HepG2 (cell line): Measurements from ENCODE around the gene ZNF839. TPM values are rescaled to one million over a fixed set of nuclear protein-coding genes. Genes with fewer than 3 reads are reported as not detected.

Source experiments
- CHCHD3 ChIP-seq: sonication (generic); formaldehyde crosslinking; IDR thresholded peaks from 2 replicates; pipeline ENCODE4 v1.8.0; 2022; ENCODE audit warnings: mild to moderate bottlenecking, missing genetic modification reagents, moderate library complexity
- ERF ChIP-seq: IDR thresholded peaks from 2 replicates; pipeline ENCODE4 v1.6.1; 2018; ENCODE audit warnings: missing biosample characterization, missing genetic modification reagents
- ESRRA ChIP-seq: sonication (generic); formaldehyde crosslinking; IDR thresholded peaks from 2 replicates; pipeline ENCODE4 v1.5.1; 2020; ENCODE audit warnings: mild to moderate bottlenecking, low read depth, missing genetic modification reagents
- FOXO1 ChIP-seq: sonication (generic); formaldehyde crosslinking; IDR thresholded peaks from 2 replicates; pipeline ENCODE4 v1.4.0; 2020; ENCODE audit warnings: missing genetic modification reagents
- GFI1 ChIP-seq: sonication (generic); formaldehyde crosslinking; IDR thresholded peaks from 2 replicates; pipeline ENCODE4 v1.5.0; 2020; ENCODE audit warnings: missing genetic modification reagents, mild to moderate bottlenecking, borderline replicate concordance
- HNRNPUL1 ChIP-seq: fragments of 200-400 bp; formaldehyde crosslinking; IDR thresholded peaks from 2 replicates; pipeline ENCODE4 v1.6.1; 2017; ENCODE audit warnings: low read depth, mild to moderate bottlenecking, low read length, moderate library complexity
- KDM6A ChIP-seq: IDR thresholded peaks from 2 replicates; pipeline ENCODE4 v1.6.1; 2016; ENCODE audit warnings: low read depth
- KLF11 ChIP-seq: IDR thresholded peaks from 2 replicates; pipeline ENCODE4 v1.6.1; 2016; ENCODE audit warnings: missing compliant biosample characterization
- MED1 ChIP-seq: sonication (generic); formaldehyde crosslinking; IDR thresholded peaks from 2 replicates; pipeline ENCODE4 v1.4.0; 2020; ENCODE audit warnings: missing genetic modification reagents
- MYNN ChIP-seq: sonication (generic); formaldehyde crosslinking; IDR thresholded peaks from 2 replicates; pipeline ENCODE4 v1.4.0; 2020; ENCODE audit warnings: mild to moderate bottlenecking, low read depth, missing genetic modification reagents
- NONO ChIP-seq, 2 experiments: fragments of 450-650 bp in 1 of 2; sonication (generic) in 1 of 2; formaldehyde crosslinking in 1 of 2; IDR thresholded peaks in 1 of 2; conservative IDR thresholded peaks in 1 of 2; 2 replicates each; pipeline versions ENCODE4 v1.6.1 to v1.8.0; 2017 to 2022; ENCODE audit warnings: mild to moderate bottlenecking in 1 of 2, missing genetic modification reagents in 1 of 2, moderate library complexity in 1 of 2
- POLR2A ChIP-seq, 2 experiments: IDR thresholded peaks; 2 replicates each; pipeline ENCODE4 v1.6.1; 2011; ENCODE audit warnings: low read depth in 2 of 2, low read length in 2 of 2, mild to moderate bottlenecking in 1 of 2, moderate library complexity in 1 of 2; ENCODE audit not compliant: insufficient read depth in 1 of 2
- TCF12 ChIP-seq, 2 experiments: fragments of 450-650 bp in 1 of 2; sonication (generic) in 1 of 2; formaldehyde crosslinking in 1 of 2; IDR thresholded peaks; 2 replicates each; pipeline versions ENCODE4 v1.6.1 to v1.8.0; 2017 to 2022; ENCODE audit warnings: antibody characterized with exemption in 1 of 2, mild to moderate bottlenecking in 1 of 2, missing genetic modification reagents in 1 of 2, moderate library complexity in 1 of 2
- U2AF1 ChIP-seq: fragments of 200-400 bp; formaldehyde crosslinking; optimal IDR thresholded peaks from 2 replicates; pipeline ENCODE3; 2017; ENCODE audit warnings: mild to moderate bottlenecking, low read depth, low read length
- YEATS2 ChIP-seq: sonication (generic); formaldehyde crosslinking; IDR thresholded peaks from 2 replicates; pipeline ENCODE4 v1.4.0; 2020; ENCODE audit warnings: missing genetic modification reagents, borderline replicate concordance
- ZNF180 ChIP-seq: sonication (generic); formaldehyde crosslinking; IDR thresholded peaks from 2 replicates; pipeline ENCODE4 v1.4.0; 2020; ENCODE audit warnings: low read depth, missing genetic modification reagents, borderline replicate concordance
- ZNF460 ChIP-seq: sonication (generic); formaldehyde crosslinking; IDR thresholded peaks from 2 replicates; pipeline ENCODE4 v1.5.1; 2020; ENCODE audit warnings: missing genetic modification reagents, mild to moderate bottlenecking, borderline replicate concordance
- polyA plus RNA-seq, 8 experiments: library from polyadenylated mRNA; depleted of rRNA in 3 of 8; stranded (reverse) in 7 of 8; unstranded in 1 of 8; fragments of >200 nt; fragmentation: Illumina TruSeq in 4 of 8; extraction: Trizol in 4 of 8; gene quantifications; 2 replicates each; pipeline versions ENCODE4 v1.2.1 to v1.2.3, GENCODE V29; 2011 to 2016; ENCODE audit warnings: low read depth in 4 of 8, missing spikeins in 1 of 8, mixed read lengths in 1 of 8; ENCODE audit not compliant: insufficient read depth in 1 of 8
- total RNA-seq, 5 experiments: library from RNA; depleted of rRNA; stranded (reverse); fragments of >200 nt; fragmentation: Illumina TruSeq; extraction: Trizol; gene quantifications; 2 replicates each; pipeline ENCODE4 v1.2.3, GENCODE V29; 2016; ENCODE audit warnings: low read depth in 1 of 5
- TF ChIP-seq, protein P1 (sequence below), 2 experiments: sonication (generic) in 1 of 2; formaldehyde crosslinking in 1 of 2; IDR thresholded peaks; 2 replicates each; pipeline versions ENCODE4 v1.5.1 to v1.6.1; 2011 to 2020; ENCODE audit warnings: borderline replicate concordance in 1 of 2, low read depth in 1 of 2, low read length in 1 of 2, mild to moderate bottlenecking in 1 of 2, missing genetic modification reagents in 1 of 2, moderate library complexity in 1 of 2
- TF ChIP-seq, protein P2 (sequence below): sonication (generic); formaldehyde crosslinking; IDR thresholded peaks from 2 replicates; pipeline ENCODE4 v1.5.0; 2020; ENCODE audit warnings: missing genetic modification reagents
- TF ChIP-seq, protein P3 (sequence below): IDR thresholded peaks from 2 replicates; pipeline ENCODE4 v1.6.1; 2016; ENCODE audit warnings: low read depth, borderline replicate concordance
- TF ChIP-seq, protein P4 (sequence below): sonication (generic); formaldehyde crosslinking; conservative IDR thresholded peaks from 2 replicates; pipeline ENCODE4 v1.8.0; 2022; ENCODE audit warnings: mild to moderate bottlenecking, moderate library complexity, missing genetic modification reagents
- TF ChIP-seq, protein P5 (sequence below): sonication (generic); formaldehyde crosslinking; IDR thresholded peaks from 2 replicates; pipeline ENCODE4 v1.5.1; 2020; ENCODE audit warnings: missing genetic modification reagents, mild to moderate bottlenecking, borderline replicate concordance

The ZNF839 gene
- total and polyA plus RNA-seq, 2 of the 13 experiments (the other 11 are each of a cell fraction or from before 2014, with no cell fraction given) = 11.1 to 12.8 TPM

DNA sequence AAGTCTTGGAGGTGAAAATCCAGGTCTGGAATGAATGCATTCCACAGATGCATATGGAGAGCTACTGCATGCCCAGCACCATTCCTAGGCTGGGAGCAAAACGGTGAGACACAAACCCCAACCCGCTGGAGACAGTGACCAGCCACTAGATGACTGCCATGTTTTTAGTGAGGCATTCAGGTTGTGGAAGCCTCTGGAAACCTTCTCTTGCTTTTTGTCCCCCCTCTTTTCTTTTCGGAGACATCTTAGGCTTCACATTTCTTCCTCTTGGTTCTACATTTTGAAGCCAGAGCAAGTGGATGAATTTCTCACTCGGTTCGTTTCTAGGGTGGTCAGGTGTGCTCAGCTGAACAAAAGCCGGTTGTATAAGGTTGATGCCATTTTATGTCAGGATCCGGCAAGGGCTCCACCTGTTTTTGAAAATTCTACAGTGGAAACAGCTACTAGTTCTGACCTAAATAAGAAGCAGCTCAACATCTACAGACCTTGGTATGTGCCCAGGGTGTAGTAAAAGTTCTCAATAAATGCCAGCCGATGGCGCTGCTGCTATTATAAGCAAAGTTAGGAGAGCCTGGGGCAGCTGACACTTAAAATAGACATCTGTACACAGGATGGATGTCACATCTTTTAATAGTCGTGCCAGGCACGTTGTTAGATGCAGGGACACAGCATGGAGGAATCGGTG, 1.8 kb upstream of the ZNF839 start (continued):
- TF ChIP-seq, protein P1, sequence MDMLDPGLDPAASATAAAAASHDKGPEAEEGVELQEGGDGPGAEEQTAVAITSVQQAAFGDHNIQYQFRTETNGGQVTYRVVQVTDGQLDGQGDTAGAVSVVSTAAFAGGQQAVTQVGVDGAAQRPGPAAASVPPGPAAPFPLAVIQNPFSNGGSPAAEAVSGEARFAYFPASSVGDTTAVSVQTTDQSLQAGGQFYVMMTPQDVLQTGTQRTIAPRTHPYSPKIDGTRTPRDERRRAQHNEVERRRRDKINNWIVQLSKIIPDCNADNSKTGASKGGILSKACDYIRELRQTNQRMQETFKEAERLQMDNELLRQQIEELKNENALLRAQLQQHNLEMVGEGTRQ (IDR thresholded peaks at IDR 0.05; ENCODE audit: low read depth, low read length) = no peak
- TF ChIP-seq, protein P1 (CRISPR knock-in tag; IDR thresholded peaks at IDR 0.05; ENCODE audit: borderline replicate concordance) = no peak
- TF ChIP-seq KDM6A (CRISPR knock-in tag) = no peak
- no peak for TF ChIP-seq KLF11
- TF ChIP-seq U2AF1 = no peak
- TF ChIP-seq ZNF460 (CRISPR knock-in tag) = no peak
- TF ChIP-seq TCF12 (IDR thresholded peaks at IDR 0.05) = no peak
- TF ChIP-seq TCF12 (CRISPR knock-in tag; IDR thresholded peaks at IDR 0.05) = no peak
- no peak for TF ChIP-seq ZNF180 (CRISPR knock-in tag)
- TF ChIP-seq ERF (CRISPR knock-in tag) = no peak
- TF ChIP-seq YEATS2 (CRISPR knock-in tag) = no peak
- TF ChIP-seq, protein P2, sequence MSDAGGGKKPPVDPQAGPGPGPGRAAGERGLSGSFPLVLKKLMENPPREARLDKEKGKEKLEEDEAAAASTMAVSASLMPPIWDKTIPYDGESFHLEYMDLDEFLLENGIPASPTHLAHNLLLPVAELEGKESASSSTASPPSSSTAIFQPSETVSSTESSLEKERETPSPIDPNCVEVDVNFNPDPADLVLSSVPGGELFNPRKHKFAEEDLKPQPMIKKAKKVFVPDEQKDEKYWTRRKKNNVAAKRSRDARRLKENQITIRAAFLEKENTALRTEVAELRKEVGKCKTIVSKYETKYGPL = no peak
- TF ChIP-seq FOXO1 (CRISPR knock-in tag) = no peak
- TF ChIP-seq ESRRA (CRISPR knock-in tag) = no peak
- TF ChIP-seq, protein P3, sequence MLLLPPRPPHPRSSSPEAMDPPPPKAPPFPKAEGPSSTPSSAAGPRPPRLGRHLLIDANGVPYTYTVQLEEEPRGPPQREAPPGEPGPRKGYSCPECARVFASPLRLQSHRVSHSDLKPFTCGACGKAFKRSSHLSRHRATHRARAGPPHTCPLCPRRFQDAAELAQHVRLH (CRISPR knock-in tag) = no peak
- no peak for TF ChIP-seq GFI1
- TF ChIP-seq MYNN (CRISPR knock-in tag) = no peak
- TF ChIP-seq POLR2A (IDR thresholded peaks at IDR 0.05; ENCODE audit: insufficient read depth in 1 of 2, low read depth in 2 of 2, low read length in 2 of 2) = no peak
- TF ChIP-seq HNRNPUL1 = no peak
- TF ChIP-seq, protein P4, sequence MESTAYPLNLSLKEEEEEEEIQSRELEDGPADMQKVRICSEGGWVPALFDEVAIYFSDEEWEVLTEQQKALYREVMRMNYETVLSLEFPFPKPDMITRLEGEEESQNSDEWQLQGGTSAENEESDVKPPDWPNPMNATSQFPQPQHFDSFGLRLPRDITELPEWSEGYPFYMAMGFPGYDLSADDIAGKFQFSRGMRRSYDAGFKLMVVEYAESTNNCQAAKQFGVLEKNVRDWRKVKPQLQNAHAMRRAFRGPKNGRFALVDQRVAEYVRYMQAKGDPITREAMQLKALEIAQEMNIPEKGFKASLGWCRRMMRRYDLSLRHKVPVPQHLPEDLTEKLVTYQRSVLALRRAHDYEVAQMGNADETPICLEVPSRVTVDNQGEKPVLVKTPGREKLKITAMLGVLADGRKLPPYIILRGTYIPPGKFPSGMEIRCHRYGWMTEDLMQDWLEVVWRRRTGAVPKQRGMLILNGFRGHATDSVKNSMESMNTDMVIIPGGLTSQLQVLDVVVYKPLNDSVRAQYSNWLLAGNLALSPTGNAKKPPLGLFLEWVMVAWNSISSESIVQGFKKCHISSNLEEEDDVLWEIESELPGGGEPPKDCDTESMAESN (CRISPR knock-in tag) = no peak
- 0 out of 2 replicates have a peak, but pooled peaks have one; percentile 35 for TF ChIP-seq MED1 (CRISPR knock-in tag)
- no peak for TF ChIP-seq CHCHD3 (CRISPR knock-in tag)
- TF ChIP-seq, protein P5, sequence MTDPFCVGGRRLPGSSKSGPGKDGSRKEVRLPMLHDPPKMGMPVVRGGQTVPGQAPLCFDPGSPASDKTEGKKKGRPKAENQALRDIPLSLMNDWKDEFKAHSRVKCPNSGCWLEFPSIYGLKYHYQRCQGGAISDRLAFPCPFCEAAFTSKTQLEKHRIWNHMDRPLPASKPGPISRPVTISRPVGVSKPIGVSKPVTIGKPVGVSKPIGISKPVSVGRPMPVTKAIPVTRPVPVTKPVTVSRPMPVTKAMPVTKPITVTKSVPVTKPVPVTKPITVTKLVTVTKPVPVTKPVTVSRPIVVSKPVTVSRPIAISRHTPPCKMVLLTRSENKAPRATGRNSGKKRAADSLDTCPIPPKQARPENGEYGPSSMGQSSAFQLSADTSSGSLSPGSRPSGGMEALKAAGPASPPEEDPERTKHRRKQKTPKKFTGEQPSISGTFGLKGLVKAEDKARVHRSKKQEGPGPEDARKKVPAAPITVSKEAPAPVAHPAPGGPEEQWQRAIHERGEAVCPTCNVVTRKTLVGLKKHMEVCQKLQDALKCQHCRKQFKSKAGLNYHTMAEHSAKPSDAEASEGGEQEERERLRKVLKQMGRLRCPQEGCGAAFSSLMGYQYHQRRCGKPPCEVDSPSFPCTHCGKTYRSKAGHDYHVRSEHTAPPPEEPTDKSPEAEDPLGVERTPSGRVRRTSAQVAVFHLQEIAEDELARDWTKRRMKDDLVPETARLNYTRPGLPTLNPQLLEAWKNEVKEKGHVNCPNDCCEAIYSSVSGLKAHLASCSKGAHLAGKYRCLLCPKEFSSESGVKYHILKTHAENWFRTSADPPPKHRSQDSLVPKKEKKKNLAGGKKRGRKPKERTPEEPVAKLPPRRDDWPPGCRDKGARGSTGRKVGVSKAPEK (CRISPR knock-in tag) = no peak
- no peak for TF ChIP-seq NONO (IDR thresholded peaks at IDR 0.05)
- TF ChIP-seq NONO (CRISPR knock-in tag; conservative IDR thresholded peaks at IDR 0.05) = no peak
